LNCAP (cell line): ENCODE data around the gene TRIM2.

Source experiments
- TF ChIP-seq, protein P1 (sequence below): fragments of 450-650 bp; IDR thresholded peaks from 2 replicates; pipeline ENCODE4 v1.5.1; 2017; ENCODE audit warnings: mild to moderate bottlenecking

The TRIM2 gene

DNA sequence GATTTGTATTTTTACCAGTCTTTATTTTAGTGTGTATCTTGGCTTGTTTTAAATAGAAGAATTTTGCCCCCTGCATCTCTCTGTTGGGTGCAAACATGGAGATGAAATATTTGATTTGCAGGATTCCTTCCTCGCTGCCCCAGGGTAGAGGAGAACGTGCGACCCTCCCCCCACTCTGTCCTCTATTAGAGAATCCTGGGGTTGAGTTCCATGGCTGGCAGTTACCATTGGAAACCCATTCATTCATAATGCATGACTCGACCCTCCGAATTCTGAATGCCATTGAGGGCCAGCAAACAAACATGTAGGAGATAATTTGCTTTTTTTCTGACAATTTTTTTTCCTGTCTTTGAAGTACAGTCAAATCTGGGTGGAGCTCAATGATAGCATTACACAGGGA, 53.7 kb downstream of the TRIM2 start:
- TF ChIP-seq, protein P1, sequence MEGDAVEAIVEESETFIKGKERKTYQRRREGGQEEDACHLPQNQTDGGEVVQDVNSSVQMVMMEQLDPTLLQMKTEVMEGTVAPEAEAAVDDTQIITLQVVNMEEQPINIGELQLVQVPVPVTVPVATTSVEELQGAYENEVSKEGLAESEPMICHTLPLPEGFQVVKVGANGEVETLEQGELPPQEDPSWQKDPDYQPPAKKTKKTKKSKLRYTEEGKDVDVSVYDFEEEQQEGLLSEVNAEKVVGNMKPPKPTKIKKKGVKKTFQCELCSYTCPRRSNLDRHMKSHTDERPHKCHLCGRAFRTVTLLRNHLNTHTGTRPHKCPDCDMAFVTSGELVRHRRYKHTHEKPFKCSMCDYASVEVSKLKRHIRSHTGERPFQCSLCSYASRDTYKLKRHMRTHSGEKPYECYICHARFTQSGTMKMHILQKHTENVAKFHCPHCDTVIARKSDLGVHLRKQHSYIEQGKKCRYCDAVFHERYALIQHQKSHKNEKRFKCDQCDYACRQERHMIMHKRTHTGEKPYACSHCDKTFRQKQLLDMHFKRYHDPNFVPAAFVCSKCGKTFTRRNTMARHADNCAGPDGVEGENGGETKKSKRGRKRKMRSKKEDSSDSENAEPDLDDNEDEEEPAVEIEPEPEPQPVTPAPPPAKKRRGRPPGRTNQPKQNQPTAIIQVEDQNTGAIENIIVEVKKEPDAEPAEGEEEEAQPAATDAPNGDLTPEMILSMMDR, result no peak

DNA sequence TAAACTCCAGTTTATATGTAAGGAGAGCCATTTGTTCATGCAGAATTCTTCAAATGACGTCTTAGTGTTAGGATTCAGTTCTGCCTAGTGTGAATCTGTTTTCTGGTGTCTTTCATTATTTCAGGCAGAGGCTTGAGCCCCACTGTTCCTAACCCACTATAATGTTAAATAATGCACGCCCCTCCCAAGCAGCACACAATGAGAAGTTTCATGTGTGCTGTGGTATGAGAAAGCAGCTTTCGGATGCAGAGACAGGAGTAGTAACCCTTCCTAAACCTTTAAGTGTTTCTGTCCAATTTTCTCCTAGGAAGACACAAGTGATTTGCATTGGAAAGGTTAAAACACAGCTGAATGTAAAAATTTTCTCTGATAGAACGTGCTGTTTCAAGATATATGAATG, 54.5 kb downstream of the TRIM2 start:
- TF ChIP-seq, protein P1, result no peak

- TF ChIP-seq, protein P1, result no peak
Measured at GRCh38 chr4:153259661-153260060, 55.4 kb downstream of the TRIM2 start.

GRCh38 chr4:153260132-153260531, 55.9 kb downstream of the TRIM2 start:
- TF ChIP-seq, protein P1, result no peak

DNA sequence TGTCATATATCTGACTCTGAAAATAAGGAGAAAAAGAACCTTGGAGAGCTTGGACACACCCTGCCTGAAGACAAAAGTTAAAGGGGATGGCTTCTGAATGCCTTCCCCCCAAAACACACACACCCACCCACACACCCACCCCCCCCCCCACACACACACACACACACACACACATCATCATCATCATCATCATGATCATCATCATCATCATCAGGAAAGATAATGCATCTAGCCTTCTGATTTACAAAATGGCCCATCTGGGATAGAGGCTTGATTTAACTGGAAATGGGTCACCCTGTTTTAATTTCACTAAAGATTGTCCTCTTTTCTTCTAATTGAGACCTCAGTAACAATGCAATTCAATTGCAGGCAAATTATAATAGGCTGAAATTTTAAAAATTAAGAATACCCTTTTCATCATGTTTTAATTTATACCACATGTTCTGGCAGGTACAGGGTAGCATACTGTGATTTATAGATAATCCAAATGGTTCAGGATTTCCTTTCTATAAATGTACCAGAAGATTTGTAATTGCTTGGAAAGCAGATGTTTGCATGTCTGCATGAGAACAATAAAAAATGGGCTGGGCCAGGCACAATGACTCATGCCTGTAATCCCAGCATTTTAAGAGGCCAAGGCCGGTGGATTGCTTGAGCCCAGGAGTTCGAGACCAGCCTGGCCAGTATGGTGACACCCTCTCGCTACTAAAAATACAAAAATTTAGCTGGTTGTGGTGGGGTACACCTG, 56.5 kb downstream of the TRIM2 start:
- TF ChIP-seq, protein P1, result no peak

DNA sequence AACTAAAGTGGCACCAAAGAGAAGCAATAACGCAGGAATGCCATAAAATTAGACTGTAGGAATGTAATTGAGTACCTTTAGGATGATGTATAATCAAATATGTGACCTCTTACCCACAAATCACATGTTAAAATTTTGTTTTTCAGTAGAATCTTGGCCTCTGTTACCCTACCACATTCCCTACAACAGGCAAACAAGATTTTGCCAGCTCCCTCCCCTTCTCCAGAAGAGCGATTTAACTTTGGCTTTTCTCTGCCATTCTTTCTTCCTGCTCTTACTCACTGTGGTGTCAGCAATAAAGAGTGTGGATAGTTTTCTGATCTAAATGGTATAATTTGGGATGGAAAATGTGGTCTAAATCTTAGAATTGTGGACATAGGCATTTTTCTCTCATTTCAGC, 57.2 kb downstream of the TRIM2 start:
- TF ChIP-seq, protein P1, result no peak

DNA sequence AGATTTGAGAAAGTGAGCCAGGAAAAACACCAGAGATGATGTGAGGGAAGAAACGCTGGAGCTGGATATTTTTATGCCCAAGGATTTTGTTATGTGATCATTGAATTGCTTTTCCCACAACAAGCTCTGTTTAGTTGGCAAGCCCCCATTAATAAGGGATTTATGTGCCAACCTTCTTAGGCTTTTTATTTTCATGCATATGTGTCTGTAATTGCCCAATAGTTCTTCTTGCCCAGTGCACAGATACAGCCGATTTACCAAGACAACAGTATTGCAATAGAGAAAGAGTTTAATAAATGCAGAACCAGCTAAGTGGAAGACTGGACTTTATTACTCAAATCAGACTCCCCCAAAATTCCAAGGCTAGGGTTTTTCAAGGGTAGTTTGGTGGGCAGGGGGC, 57.7 kb downstream of the TRIM2 start:
- TF ChIP-seq, protein P1, result no peak
